OCI-LY3 (cell line): Measurements from ENCODE around the gene CELF2.

Experiments used
- H2AFZ ChIP-seq: fragments of 200-600, 300-600 bp; shearing (Covaris generic); 2 replicates; pipeline ENCODE4 v1.6.0; 2014; ENCODE audit warnings: antibody characterized with exemption, low read depth, low read length
- H3K27ac ChIP-seq: fragments of 200-600, 300-600 bp; sonication (generic); 2 replicates; pipeline ENCODE4 v1.5.1; 2014; ENCODE audit warnings: mild to moderate bottlenecking, low read length, moderate library complexity, mixed read lengths
- H3K27me3 ChIP-seq: fragments of 200-600, 300-600 bp; sonication (generic); 2 replicates; pipeline ENCODE4 v1.6.1; 2014; ENCODE audit warnings: low read depth, low read length, mixed read lengths
- H3K36me3 ChIP-seq: fragments of 200-600, 300-600 bp; sonication (generic); replicated peaks from 2 replicates; pipeline ENCODE3; 2014; ENCODE audit warnings: low read depth, low read length, mixed read lengths
- H3K4me1 ChIP-seq: fragments of 300-600, 200-600 bp; sonication (generic); 2 replicates; pipeline ENCODE4 v1.6.1; 2014; ENCODE audit warnings: low read length, mixed read lengths
- H3K4me2 ChIP-seq: fragments of 200-600, 300-600 bp; sonication (generic); 2 replicates; pipeline ENCODE4 v1.6.1; 2014; ENCODE audit warnings: low read length, mixed read lengths
- H3K4me3 ChIP-seq: fragments of 300-600, 200-600 bp; sonication (generic); 2 replicates; pipeline ENCODE4 v1.5.1; 2014; ENCODE audit warnings: antibody characterized with exemption, mild to moderate bottlenecking, low read length, moderate library complexity
- H3K79me2 ChIP-seq: fragments of 300-600, 200-600 bp; shearing (Covaris generic); 2 replicates; pipeline ENCODE4 v1.6.1; 2014; ENCODE audit warnings: mild to moderate bottlenecking, low read length, mixed read lengths
- H3K9ac ChIP-seq: fragments of 300-600, 200-600 bp; shearing (Covaris generic); 2 replicates; pipeline ENCODE4 v1.6.0; 2014; ENCODE audit warnings: mild to moderate bottlenecking, low read length, moderate library complexity
- H3K9me3 ChIP-seq: fragments of 200-600, 300-600 bp; shearing (Covaris generic); 2 replicates; pipeline ENCODE4 v1.6.1; 2014; ENCODE audit warnings: low read length, mixed read lengths; ENCODE audit not compliant: insufficient read depth
- H4K20me1 ChIP-seq: fragments of 200-600, 300-600 bp; sonication (generic); 2 replicates; pipeline ENCODE4 v1.6.1; 2016; ENCODE audit warnings: low read length, mixed read lengths; ENCODE audit not compliant: insufficient read depth
- CTCF ChIP-seq: fragments of 200-600, 300-600 bp; sonication (generic); IDR thresholded peaks from 2 replicates; pipeline ENCODE4 v1.5.1; 2014; ENCODE audit warnings: antibody characterized with exemption, low read length, low read depth
- EZH2phosphoT487 ChIP-seq: fragments of 200-600 bp; shearing (Covaris generic); IDR thresholded peaks from 2 replicates; pipeline ENCODE4 v1.6.1; 2018; ENCODE audit warnings: antibody characterized with exemption, mixed run types, low read depth

Gene CELF2

GRCh38 chr10:11212288-11213085 is 194.8 kb downstream of the CELF2 start:
- Histone ChIP-seq H2AFZ (no peak overlapping the region), H4K20me1 (no peaks in the 10 kb centered on the region), H3K79me2 (no peaks in the 10 kb centered on the region), H3K36me3 (no peaks in the 10 kb centered on the region), H3K4me2 (no peak overlapping the region), H3K27ac (no peak overlapping the region), H3K9me3 (no peaks in the 10 kb centered on the region), H3K9ac (no peak overlapping the region), H3K4me3 (no peak overlapping the region), H3K27me3 (no peaks in the 10 kb centered on the region; the same call in 1 of the 2 replicates), H3K4me1 (peaks cover 31% of the 10 kb centered on the region)
- no peak for TF ChIP-seq EZH2phosphoT487
- TF ChIP-seq CTCF = no peak

GRCh38 chr10:11213137-11213536 is 195.5 kb downstream of the CELF2 start:
- Histone ChIP-seq H3K4me1 (peaks cover 31% of the 10 kb centered on the region), H3K9ac (no peak overlapping the region), H3K27me3 (no peaks in the 10 kb centered on the region; the same call in 1 of the 2 replicates), H3K9me3 (no peaks in the 10 kb centered on the region), H3K4me3 (no peak overlapping the region), H2AFZ (no peak overlapping the region), H3K27ac (no peak overlapping the region), H3K79me2 (no peaks in the 10 kb centered on the region), H3K4me2 (no peak overlapping the region), H3K36me3 (no peaks in the 10 kb centered on the region), H4K20me1 (no peaks in the 10 kb centered on the region)
- TF ChIP-seq CTCF = no peak
- no peak for TF ChIP-seq EZH2phosphoT487

- Histone ChIP-seq H3K36me3 (no peaks in the 10 kb centered on the region), H3K9me3 (no peaks in the 10 kb centered on the region), H3K4me1 (peaks cover 18% of the 10 kb centered on the region), H3K4me3 (no peak overlapping the region), H3K27ac (no peak overlapping the region), H2AFZ (no peak overlapping the region), H3K27me3 (no peaks in the 10 kb centered on the region; the same call in 1 of the 2 replicates), H3K9ac (no peak overlapping the region), H4K20me1 (no peaks in the 10 kb centered on the region), H3K79me2 (no peaks in the 10 kb centered on the region), H3K4me2 (no peak overlapping the region)
- TF ChIP-seq CTCF (no peak), EZH2phosphoT487 (no peak)
Observed at GRCh38 chr10:11214407-11214806, 196.7 kb downstream of the CELF2 start.

GRCh38 chr10:11215471-11215870 is 197.8 kb downstream of the CELF2 start:
- H3K9me3 ChIP-seq = no peaks in the 10 kb centered on the region
- no peaks in the 10 kb centered on the region for H4K20me1 ChIP-seq
- H3K4me3 ChIP-seq = no peak overlapping the region
- no peak overlapping the region for H3K27ac ChIP-seq
- no peaks in the 10 kb centered on the region for H3K36me3 ChIP-seq
- no peaks in the 10 kb centered on the region for H3K79me2 ChIP-seq
- H3K27me3 ChIP-seq = no peaks in the 10 kb centered on the region; the same call in 1 of the 2 replicates
- H3K4me2 ChIP-seq = no peak overlapping the region
- no peak overlapping the region for H2AFZ ChIP-seq
- H3K9ac ChIP-seq = no peak overlapping the region
- TF ChIP-seq CTCF (no peak), EZH2phosphoT487 (no peak)
- peaks cover 8% of the 10 kb centered on the region for H3K4me1 ChIP-seq
